ENCODE results near the gene RELA.

The RELA gene

DNA sequence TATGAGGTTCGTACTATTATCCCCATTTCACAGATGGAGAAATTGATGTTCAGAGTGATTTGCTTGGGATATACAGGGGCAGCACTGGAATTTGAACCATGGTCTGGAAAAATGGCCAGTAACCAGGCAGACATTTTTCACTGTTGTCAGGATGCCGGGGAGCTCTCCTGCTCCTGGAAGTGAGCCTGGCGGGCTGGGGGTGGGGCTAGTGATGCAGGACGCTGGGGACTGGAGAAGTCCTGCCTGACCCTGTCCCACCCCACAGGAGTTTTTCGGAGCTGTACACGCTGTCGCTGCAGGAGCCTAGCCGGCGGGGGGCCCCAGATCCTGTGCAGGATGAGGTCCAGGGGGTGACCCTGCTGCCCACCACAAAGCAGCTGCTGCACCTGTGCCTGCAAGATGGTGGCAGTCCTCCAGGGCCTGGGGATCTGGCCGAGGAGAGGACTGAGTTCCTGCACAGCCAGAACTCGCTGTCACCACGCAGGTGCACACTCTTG, 13.7 kb downstream of the RELA start:
- DNase-seq (ENCODE audit: low spot score), result no peak
- TF ChIP-seq CTCF (IDR thresholded peaks at IDR 0.05; ENCODE audit: borderline replicate concordance, control extremely low read depth, extremely low read depth, insufficient read depth, missing control alignments), result no peak
- in situ Hi-C loops (cut with MboI; ENCODE audit: low sequenced_read_pairs, unreplicated experiment), result no loop called here

- TF ChIP-seq CTCF (IDR thresholded peaks at IDR 0.05; ENCODE audit: borderline replicate concordance, control extremely low read depth, extremely low read depth, insufficient read depth, missing control alignments), result no peak
- in situ Hi-C loops (cut with MboI; ENCODE audit: low sequenced_read_pairs, unreplicated experiment), result no loop called here
- no peak for DNase-seq (ENCODE audit: low spot score)
Observed at GRCh38 chr11:65646958-65647701, 15.6 kb downstream of the RELA start.

GRCh38 chr11:65646288-65646957, 16.3 kb downstream of the RELA start:
- DNase-seq (ENCODE audit: low spot score), result no peak
- in situ Hi-C loops (cut with MboI; ENCODE audit: low sequenced_read_pairs, unreplicated experiment), result no loop called here
- no peak for TF ChIP-seq CTCF (IDR thresholded peaks at IDR 0.05; ENCODE audit: borderline replicate concordance, control extremely low read depth, extremely low read depth, insufficient read depth, missing control alignments)

- in situ Hi-C loops (cut with MboI; ENCODE audit: low sequenced_read_pairs, unreplicated experiment), result no loop called here
Observed at GRCh38 chr11:65645710-65646109, 17.0 kb downstream of the RELA start.

DNA sequence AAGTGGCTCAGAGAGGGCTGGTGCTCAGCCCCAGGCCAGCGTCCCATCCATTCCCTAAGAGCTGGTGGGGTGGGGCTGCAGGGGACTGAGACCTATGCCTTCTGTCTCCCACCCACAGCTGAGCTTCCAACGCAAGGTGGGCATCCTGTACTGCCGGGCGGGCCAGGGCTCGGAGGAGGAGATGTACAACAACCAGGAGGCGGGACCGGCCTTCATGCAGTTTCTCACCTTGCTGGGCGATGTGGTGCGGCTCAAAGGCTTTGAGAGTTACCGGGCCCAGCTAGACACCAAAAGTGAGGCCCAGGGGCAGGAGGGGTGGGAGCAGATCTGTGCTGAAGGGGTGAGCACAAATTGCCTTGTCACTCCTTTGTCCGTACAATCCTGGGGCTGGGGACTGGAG, 17.9 kb downstream of the RELA start:
- no peak for TF ChIP-seq CTCF (IDR thresholded peaks at IDR 0.05; ENCODE audit: borderline replicate concordance, control extremely low read depth, extremely low read depth, insufficient read depth, missing control alignments)
- in situ Hi-C loops (cut with MboI; ENCODE audit: low sequenced_read_pairs, unreplicated experiment), result no loop called here
- DNase-seq (ENCODE audit: low spot score), result no peak

More at GRCh38 chr11:65645710-65646109, 17.0 kb downstream of the RELA start:
- TF ChIP-seq CTCF (IDR thresholded peaks at IDR 0.05; ENCODE audit: borderline replicate concordance, control extremely low read depth, extremely low read depth, insufficient read depth, missing control alignments), result no peak
- DNase-seq (ENCODE audit: low spot score), result no peak

DNA sequence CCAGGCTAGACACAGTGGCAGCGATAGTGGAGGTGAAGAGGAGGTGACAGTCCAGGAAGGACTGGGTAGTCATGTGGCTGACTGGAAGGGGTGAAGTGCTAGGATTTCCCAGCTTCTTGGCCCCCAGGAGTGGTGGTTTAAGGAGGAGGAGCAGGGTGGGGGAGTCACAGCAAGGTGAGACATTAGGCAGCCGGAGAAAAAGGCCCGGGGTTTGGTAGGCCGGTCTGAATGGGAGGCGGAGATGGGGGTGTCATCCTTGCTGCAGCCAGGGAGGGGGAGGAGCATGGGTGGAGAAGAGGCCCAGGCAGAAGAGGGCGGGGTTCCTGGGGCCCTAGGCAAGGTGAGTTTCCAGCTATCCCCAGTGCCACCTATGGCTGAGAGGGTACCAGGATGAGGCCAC, 18.7 kb downstream of the RELA start:
- no peak for TF ChIP-seq CTCF (IDR thresholded peaks at IDR 0.05; ENCODE audit: borderline replicate concordance, control extremely low read depth, extremely low read depth, insufficient read depth, missing control alignments)
- in situ Hi-C loops (cut with MboI; ENCODE audit: low sequenced_read_pairs, unreplicated experiment), result no loop called here
- no peak for DNase-seq (ENCODE audit: low spot score)
